ENCODE data around the gene TMEM245. TPM values are rescaled to one million over a fixed set of nuclear protein-coding genes. Genes with fewer than 3 reads are reported as not detected.

TMEM245 gene
- total RNA-seq, 1 experiment from 2014 or later, result 52.2 TPM

DNA sequence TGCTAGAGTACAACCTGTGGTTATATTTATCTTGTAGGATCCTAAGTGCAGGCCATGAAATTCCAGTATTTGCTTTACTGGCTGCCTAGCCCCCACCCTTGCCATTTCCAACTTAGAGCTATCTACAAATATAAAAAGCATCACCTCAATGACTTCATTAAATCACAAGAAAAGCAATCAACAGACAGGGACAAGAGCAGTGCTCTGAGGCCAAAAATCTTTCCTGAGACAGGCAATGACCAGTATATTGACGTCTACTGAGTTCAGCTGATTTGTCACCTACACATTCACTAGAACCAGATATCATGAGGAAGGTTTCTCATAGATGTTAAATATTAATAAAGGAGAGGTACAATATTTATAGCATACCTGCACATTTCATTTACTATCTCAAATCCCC is 68.0 kb downstream of the TMEM245 start:
- no peak for TF ChIP-seq CTCF (IDR thresholded peaks at IDR 0.05; ENCODE audit: unreplicated experiment)
- H3K4me3 Mint-ChIP-seq (ENCODE audit: low read depth, unreplicated experiment), result no peak overlapping the region
- no peak for DNase-seq
- H3K9me3 Mint-ChIP-seq (ENCODE audit: low read depth, unreplicated experiment), result no peaks in the 10 kb centered on the region
- no TSS peak for BruUV-seq (replicated peaks)
- peaks cover 12% of the 10 kb centered on the region for H3K36me3 Mint-ChIP-seq (ENCODE audit: insufficient read depth, unreplicated experiment)
- no peaks in the 10 kb centered on the region for H3K27me3 Mint-ChIP-seq (ENCODE audit: unreplicated experiment)
- intact Hi-C loops (cut with micrococcal nuclease; ENCODE audit: unreplicated experiment), result no loop called here
- H3K4me1 Mint-ChIP-seq (ENCODE audit: low read depth, unreplicated experiment), result no peaks in the 10 kb centered on the region
- CTCF ChIA-PET, result interaction anchor here (0.5 kb wide), 1 partner anchor 1763 kb away, joined by 6 read pairs; no protein-coding TSS in a partner anchor
- no peak overlapping the region for H3K27ac Mint-ChIP-seq (ENCODE audit: unreplicated experiment)

DNA sequence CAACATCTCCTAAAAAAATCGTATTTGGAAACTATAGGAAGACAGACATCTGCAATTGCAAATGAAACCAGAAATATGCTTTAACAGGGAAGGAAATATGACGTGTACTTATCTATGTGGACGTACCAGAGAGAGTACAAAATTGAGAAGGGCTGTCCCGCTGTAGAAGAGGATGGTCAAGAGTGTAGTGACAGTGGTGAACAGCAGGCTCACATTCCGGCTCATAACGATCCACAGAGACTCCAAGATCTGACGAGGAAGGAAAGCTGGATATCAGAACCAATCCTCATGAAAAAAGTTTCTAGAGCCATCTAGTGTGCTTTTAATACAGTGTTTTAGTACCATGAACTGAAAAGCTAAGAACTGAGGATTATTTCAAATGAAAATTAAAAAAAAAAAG is 69.3 kb downstream of the TMEM245 start:
- Mint-ChIP-seq H3K27ac (ENCODE audit: unreplicated experiment) (no peak overlapping the region), H3K9me3 (ENCODE audit: low read depth, unreplicated experiment) (no peaks in the 10 kb centered on the region), H3K36me3 (ENCODE audit: insufficient read depth, unreplicated experiment) (peaks cover 12% of the 10 kb centered on the region), H3K4me3 (ENCODE audit: low read depth, unreplicated experiment) (no peak overlapping the region), H3K27me3 (ENCODE audit: unreplicated experiment) (no peaks in the 10 kb centered on the region), H3K4me1 (ENCODE audit: low read depth, unreplicated experiment) (no peaks in the 10 kb centered on the region)
- DNase-seq, result no peak
- no TSS peak for BruUV-seq (replicated peaks)
- TF ChIP-seq CTCF (IDR thresholded peaks at IDR 0.05; ENCODE audit: unreplicated experiment), result no peak
- CTCF ChIA-PET, result no interaction called here
- intact Hi-C loops (cut with micrococcal nuclease; ENCODE audit: unreplicated experiment), result no loop called here

- Mint-ChIP-seq H3K27ac (ENCODE audit: unreplicated experiment) (no peak overlapping the region), H3K36me3 (ENCODE audit: insufficient read depth, unreplicated experiment) (peaks cover 8% of the 10 kb centered on the region), H3K9me3 (ENCODE audit: low read depth, unreplicated experiment) (no peaks in the 10 kb centered on the region), H3K27me3 (ENCODE audit: unreplicated experiment) (no peaks in the 10 kb centered on the region), H3K4me3 (ENCODE audit: low read depth, unreplicated experiment) (no peak overlapping the region), H3K4me1 (ENCODE audit: low read depth, unreplicated experiment) (no peaks in the 10 kb centered on the region)
- TF ChIP-seq CTCF (IDR thresholded peaks at IDR 0.05; ENCODE audit: unreplicated experiment), result no peak
- BruUV-seq (replicated peaks), result no TSS peak
- intact Hi-C loops (cut with micrococcal nuclease; ENCODE audit: unreplicated experiment), result no loop called here
- no peak for DNase-seq
- CTCF ChIA-PET, result no interaction called here
Measured at GRCh38 chr9:109048822-109049221, 70.9 kb downstream of the TMEM245 start.

DNA sequence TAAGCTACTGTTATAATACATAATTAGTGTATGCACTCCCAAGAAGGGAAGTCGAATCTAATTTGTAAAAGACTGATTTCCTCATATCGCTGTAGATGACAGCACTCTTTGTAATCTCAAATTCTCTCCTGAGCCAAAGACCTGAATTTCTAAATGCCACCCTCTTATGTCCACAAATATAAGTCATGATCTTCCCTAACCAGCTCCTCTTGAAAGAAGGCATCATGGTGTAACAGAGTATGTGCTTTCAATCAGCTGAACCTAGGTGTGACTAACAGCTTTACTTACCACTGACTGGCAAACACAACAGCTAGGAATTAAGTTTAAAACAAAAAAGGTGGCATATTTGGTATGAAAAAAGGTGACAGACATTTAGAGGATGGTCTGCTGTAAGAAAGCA is 72.5 kb downstream of the TMEM245 start:
- intact Hi-C loops (cut with micrococcal nuclease; ENCODE audit: unreplicated experiment), result no loop called here
- CTCF ChIA-PET, result no interaction called here
- Mint-ChIP-seq H3K9me3 (ENCODE audit: low read depth, unreplicated experiment) (no peaks in the 10 kb centered on the region), H3K4me1 (ENCODE audit: low read depth, unreplicated experiment) (peaks cover 9% of the 10 kb centered on the region), H3K36me3 (ENCODE audit: insufficient read depth, unreplicated experiment) (peaks cover 12% of the 10 kb centered on the region), H3K27me3 (ENCODE audit: unreplicated experiment) (no peaks in the 10 kb centered on the region), H3K4me3 (ENCODE audit: low read depth, unreplicated experiment) (no peak overlapping the region), H3K27ac (ENCODE audit: unreplicated experiment) (no peak overlapping the region)
- no peak for DNase-seq
- TF ChIP-seq CTCF (IDR thresholded peaks at IDR 0.05; ENCODE audit: unreplicated experiment), result no peak
- no TSS peak for BruUV-seq (replicated peaks)
